ENCODE measurements around the gene KRTAP27-1. TPM values are rescaled to one million over a fixed set of nuclear protein-coding genes. Genes with fewer than 3 reads are reported as not detected.

The KRTAP27-1 gene
- polyA plus RNA-seq, 2 of the 4 experiments (the other 2 are of a cell fraction), result not detected

- TF ChIP-seq JUN (IDR thresholded peaks at IDR 0.05), result no peak
- no peak for TF ChIP-seq CTCF (IDR thresholded peaks at IDR 0.05)
- no peak for TF ChIP-seq HEYL (CRISPR knock-in tag; IDR thresholded peaks at IDR 0.05)
- no peak for TF ChIP-seq PHF8 (IDR thresholded peaks at IDR 0.05; ENCODE audit: borderline replicate concordance, low read depth)
- TF ChIP-seq ESRRA (IDR thresholded peaks at IDR 0.05; ENCODE audit: borderline replicate concordance, low read length), result no peak
- TF ChIP-seq GATA3 (IDR thresholded peaks at IDR 0.05; ENCODE audit: borderline replicate concordance), result no peak
- no peak for TF ChIP-seq ZFP36 (IDR thresholded peaks at IDR 0.05; ENCODE audit: borderline replicate concordance, partially characterized antibody)
- TF ChIP-seq ZSCAN20 (CRISPR knock-in tag; IDR thresholded peaks at IDR 0.05), result no peak
- no peak for TF ChIP-seq HOXB5 (CRISPR knock-in tag; IDR thresholded peaks at IDR 0.05)
- H3K4me1 ChIP-seq, result no peaks in the 10 kb centered on the region
- no peaks in the 10 kb centered on the region for H3K9me3 ChIP-seq
- H3K4me3 ChIP-seq, result no peak overlapping the region
- POLR2A ChIA-PET, result no interaction called here
- no peak for ATAC-seq
- no peak for FAIRE-seq
- DNase-seq (ENCODE audit: low read depth in 1 of 2, low spot score in 1 of 2), result no peak
- CTCF ChIA-PET, result no interaction called here
- H3K27ac ChIP-seq, result no peak overlapping the region
- H3K4me2 ChIP-seq, result no peak overlapping the region
Measured at GRCh38 chr21:30326390-30326789, 11.1 kb downstream of the KRTAP27-1 start.

GRCh38 chr21:30320215-30320614 lies 17.3 kb downstream of the KRTAP27-1 start, which contains the start of gene KRTAP26-1:
Gene KRTAP26-1, minus strand, starts transcription at chr21:30320315. Its CDS starts 280 bp downstream, at chr21:30320035.
- no peak within 1 kb of the TSS for H3K4me3 ChIP-seq
- no peak for TF ChIP-seq CBX8 (IDR thresholded peaks at IDR 0.05)
- TF ChIP-seq KDM1A (IDR thresholded peaks at IDR 0.05; ENCODE audit: low read depth), result no peak
- TF ChIP-seq RAD21 (conservative IDR thresholded peaks at IDR 0.05 in 1 of 2, IDR thresholded peaks at IDR 0.05 in 1 of 2), result no peak
- no peak for TF ChIP-seq RCOR1 (IDR thresholded peaks at IDR 0.05; ENCODE audit: low read depth, low read length)
- no peak for TF ChIP-seq FOSL2 (IDR thresholded peaks at IDR 0.05)
- TF ChIP-seq FOSL2 (CRISPR knock-in tag; IDR thresholded peaks at IDR 0.05), result no peak
- TF ChIP-seq ZC3H11A (IDR thresholded peaks at IDR 0.05), result no peak
- TF ChIP-seq EP300 (IDR thresholded peaks at IDR 0.05), result no peak
- TF ChIP-seq KDM5A (IDR thresholded peaks at IDR 0.05), result no peak
- no peak for TF ChIP-seq CTCF (IDR thresholded peaks at IDR 0.05)
- TF ChIP-seq TFCP2L1 (CRISPR knock-in tag; IDR thresholded peaks at IDR 0.05), result no peak
- no peak for TF ChIP-seq SREBF2 (IDR thresholded peaks at IDR 0.05)
- TF ChIP-seq PBX3 (IDR thresholded peaks at IDR 0.05), result no peak
- no peak for TF ChIP-seq EHF (CRISPR knock-in tag; IDR thresholded peaks at IDR 0.05)
- FAIRE-seq (no peak), ATAC-seq (no peak), DNase-seq (ENCODE audit: low read depth in 1 of 2, low spot score in 1 of 2) (no peak)
- no peak within 1 kb of the TSS for H3K4me2 ChIP-seq
- POLR2A ChIA-PET, result no interaction called here
- H3K4me1 ChIP-seq, result no peaks in the 10 kb centered on the region
- no peaks in the 10 kb centered on the region for H3K9me3 ChIP-seq
- no peak within 1 kb of the TSS for H3K27ac ChIP-seq
- 36% methylated on average over 2 of the region's 2 CpGs for WGBS (ENCODE audit: missing lambda C conversion rate)
- CTCF ChIA-PET, result no interaction called here

- Histone ChIP-seq H3K9me3 (no peaks in the 10 kb centered on the region), H3K4me2 (no peak overlapping the region), H3K4me1 (no peaks in the 10 kb centered on the region), H3K27ac (no peak overlapping the region), H3K4me3 (no peak overlapping the region)
- ChIA-PET CTCF (no interaction called here), POLR2A (no interaction called here)
- FAIRE-seq (no peak), ATAC-seq (no peak), DNase-seq (ENCODE audit: low read depth in 1 of 2, low spot score in 1 of 2) (no peak)
- 4% methylated on average over 2 of the region's 2 CpGs for WGBS (ENCODE audit: missing lambda C conversion rate)
- TF ChIP-seq REST (IDR thresholded peaks at IDR 0.05) (no peak), PHF8 (IDR thresholded peaks at IDR 0.05; ENCODE audit: borderline replicate concordance, low read depth) (no peak), HOXA7 (CRISPR knock-in tag; IDR thresholded peaks at IDR 0.05) (no peak), SREBF2 (IDR thresholded peaks at IDR 0.05) (no peak), HOXB13 (CRISPR knock-in tag; IDR thresholded peaks at IDR 0.05; ENCODE audit: low read depth) (no peak), FOSB (CRISPR knock-in tag; IDR thresholded peaks at IDR 0.05) (no peak), JUN (IDR thresholded peaks at IDR 0.05) (no peak)
Measured at GRCh38 chr21:30315701-30316100, 21.8 kb downstream of the KRTAP27-1 start.

Data from A549 (cell line).